GM21576 (cell line): Measurements from ENCODE around the gene DVL3.
"Not testable (repeated sequence)": the region's sequence is repeated elsewhere in the genome, so short reads cannot be mapped to it uniquely, and the experiment has no call there.

Experiments
- ATAC-seq: cut with Tn5 transposase; IDR thresholded peaks from one replicate; pipeline ENCODE4 v1.9.1; 2021; ENCODE audit warnings: mild to moderate bottlenecking, moderate library complexity; ENCODE audit not compliant: unreplicated experiment

Gene DVL3

DNA sequence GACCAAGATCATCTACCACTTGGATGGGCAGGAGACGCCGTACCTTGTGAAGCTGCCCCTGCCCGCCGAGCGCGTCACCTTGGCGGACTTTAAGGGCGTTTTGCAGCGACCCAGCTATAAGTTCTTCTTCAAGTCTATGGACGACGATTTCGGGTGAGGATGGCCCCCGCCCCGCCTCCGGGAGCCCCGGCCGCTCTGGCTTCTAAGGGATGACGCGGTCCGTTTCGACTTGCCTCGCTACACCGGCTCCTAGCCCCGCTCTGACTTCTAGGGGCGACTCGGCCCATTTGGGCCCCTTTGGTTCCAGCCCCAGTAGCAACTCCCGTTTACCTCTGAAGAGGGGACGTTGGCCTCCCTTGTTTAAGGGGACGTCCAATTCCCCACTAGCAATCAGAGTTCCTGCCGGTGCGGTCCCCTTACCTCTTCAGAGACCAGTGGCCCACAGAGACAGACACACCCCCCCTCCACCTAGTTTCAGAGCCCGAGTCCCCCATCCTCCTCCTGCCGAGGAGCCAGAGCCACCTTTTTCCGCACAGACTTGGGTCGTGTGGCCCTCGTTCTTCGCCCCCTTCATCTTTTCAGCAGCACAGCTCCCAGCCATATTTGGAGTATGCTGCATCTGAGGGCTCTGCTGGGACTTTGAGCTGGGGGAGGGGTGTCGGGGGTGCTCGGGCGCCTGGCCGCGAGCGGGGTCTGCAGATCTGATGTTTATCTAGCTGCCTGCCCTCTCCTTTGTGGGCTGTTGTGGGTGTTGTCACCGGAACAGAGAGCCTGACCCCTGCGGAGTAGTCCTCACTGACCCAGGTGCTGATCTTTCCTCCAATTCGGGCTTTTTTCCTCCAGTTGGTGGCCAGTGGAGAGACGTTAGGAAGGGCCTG, 706 bp downstream of the DVL3 start:
- ATAC-seq = peak; percentile 22

DNA sequence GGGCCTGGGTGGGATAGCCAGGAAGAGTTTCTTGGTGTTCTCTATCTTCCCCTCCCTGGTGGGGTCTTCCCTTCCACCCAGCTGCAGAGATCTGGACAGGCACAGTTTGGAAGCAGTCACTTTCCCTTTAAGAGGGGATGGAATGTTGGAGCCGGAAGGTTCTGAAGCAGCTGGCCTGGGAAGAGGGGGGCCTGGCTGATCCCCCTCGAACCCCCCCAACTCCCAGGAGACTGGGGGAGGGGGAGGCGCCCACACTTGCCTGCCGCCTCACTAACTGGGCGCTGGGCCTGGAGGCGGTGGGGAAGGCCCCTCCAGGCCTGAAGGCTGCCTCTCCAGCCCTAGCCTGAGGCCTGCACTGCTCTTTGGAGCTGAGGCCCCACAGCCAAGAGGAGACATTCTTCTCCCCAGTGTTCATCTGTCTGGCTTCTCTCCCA, 1.4 kb downstream of the DVL3 start:
- ATAC-seq = no peak

DNA sequence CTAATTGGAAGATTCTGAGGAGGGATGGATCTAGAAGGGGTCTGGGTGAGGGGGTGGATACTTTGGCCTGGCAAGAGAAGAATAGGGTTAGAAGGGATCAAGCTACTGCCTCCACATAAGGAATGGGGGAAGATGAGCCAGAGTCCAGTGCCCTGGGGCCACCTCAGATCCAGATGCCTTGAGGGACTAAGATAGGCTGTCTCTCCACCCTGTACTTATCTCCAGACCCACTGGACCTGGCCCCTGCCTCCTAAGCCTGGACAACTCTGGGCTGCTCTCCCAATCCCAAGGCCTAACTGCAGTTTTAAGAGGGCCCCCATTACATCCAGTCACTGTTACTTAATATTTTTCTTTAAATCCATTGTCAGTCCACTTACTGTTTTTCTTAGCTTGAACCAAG, 2.0 kb downstream of the DVL3 start:
- ATAC-seq = no peak

DNA sequence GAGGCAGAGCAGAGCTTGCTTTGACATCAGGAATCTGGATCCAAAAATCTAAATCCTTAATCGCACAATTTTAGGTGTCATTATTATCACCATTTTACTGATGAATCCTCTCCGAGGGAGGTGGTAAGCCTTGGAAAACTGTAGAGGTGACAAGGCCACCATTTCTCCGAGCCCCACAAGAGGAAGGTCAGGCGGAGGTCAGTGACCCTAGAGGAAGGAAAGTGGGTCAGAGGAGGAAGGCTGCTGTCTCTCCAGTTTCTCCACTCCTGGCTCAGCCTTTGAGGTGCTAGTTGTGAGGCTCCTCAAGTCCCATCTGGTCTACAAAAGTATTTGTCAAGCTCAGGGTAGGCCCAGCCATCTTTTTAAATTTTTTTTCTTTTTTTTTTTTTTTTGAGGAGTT, 3.2 kb downstream of the DVL3 start:
- ATAC-seq = no peak

DNA sequence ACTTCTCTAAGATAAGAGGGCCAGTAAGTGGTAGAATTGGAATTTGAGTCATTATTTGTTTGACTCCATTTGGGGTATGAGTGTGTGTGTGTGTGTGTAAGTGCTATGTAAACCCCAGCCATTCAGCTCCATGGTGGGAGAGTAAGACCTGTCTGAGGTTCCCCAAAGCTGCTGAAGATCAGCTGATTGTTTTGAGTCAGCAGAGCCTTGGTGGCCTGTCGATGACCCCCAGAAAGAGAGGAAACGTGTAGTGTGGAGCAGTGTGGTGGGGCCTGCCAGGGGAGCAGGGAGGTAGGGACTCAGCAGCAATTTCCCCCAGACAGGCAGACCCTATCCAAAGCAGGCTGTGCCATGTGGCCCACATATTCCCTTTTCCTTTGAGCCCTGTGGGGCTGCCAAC, 5.3 kb downstream of the DVL3 start:
- ATAC-seq = no peak

DNA sequence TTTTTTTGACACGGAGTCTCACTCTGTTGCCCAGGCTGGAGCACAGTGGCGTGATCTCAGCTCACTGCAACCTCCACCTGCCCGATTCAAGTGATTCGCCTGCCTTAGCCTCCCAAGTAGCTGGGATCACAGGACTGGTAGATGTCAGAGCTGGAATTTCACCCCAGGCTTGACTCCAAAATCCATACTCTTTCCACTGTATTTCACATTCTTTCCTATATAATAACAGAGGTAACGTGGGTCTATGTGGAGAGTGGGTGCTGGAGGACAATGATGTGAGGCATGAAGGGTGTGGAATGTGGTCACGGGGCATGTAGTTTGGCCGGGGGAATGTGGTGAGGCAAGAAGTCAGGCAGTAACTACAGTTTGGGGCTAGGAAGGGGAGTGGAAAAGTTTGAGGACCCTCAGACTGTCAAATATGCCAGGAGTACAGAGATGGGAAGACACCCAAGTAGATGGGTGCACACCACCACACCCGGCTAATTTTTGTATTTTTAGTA, 7.4 kb downstream of the DVL3 start:
- ATAC-seq = not testable (repeated sequence)

DNA sequence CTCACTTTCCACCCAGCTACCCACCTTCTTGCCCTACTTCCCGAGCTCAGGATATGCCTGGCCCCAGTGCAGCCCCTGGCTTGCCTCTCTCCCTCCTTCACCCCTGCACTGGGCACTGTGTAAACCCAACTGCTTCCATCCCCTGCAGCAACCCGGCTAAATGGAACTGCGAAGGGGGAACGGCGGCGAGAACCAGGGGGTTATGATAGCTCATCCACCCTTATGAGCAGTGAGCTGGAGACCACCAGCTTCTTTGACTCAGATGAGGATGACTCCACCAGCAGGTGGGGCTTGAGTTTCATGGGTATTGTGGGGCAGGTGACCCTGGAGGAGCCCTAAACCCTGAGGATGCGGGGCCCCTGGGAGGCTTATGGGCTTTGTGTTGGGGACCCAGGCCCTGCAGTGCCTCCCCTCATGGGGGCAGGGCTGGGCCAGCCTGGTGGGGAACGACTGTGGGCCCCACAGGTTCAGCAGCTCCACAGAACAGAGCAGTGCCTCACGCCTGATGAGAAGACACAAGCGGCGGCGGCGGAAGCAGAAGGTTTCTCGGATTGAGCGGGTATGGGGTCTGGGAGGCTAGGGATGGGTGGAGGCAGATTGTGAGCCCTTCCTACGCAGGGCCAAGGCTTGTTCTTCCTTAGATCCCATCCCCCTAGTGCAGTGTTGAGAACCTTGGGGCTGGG, 9.6 kb downstream of the DVL3 start:
- no peak for ATAC-seq

DNA sequence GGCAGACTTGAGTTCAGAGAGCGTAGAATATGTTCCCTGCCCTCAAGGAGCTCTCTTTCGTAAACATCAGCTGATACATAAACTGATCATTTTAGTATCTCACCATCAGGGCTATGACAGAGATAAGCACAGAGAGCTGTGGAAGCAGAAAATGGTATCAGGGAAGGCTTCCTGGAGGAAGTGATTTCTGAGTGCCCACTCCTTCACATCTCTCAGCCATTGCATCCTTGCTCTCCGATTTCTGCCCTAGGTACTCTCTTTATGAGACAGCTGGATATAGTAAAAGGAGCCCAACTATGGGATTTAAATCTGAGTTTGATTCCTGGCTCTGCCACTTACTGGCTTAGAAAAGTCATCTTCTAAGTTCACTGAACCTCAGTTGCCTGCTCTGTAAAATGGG, 10.4 kb downstream of the DVL3 start:
- ATAC-seq = no peak

DNA sequence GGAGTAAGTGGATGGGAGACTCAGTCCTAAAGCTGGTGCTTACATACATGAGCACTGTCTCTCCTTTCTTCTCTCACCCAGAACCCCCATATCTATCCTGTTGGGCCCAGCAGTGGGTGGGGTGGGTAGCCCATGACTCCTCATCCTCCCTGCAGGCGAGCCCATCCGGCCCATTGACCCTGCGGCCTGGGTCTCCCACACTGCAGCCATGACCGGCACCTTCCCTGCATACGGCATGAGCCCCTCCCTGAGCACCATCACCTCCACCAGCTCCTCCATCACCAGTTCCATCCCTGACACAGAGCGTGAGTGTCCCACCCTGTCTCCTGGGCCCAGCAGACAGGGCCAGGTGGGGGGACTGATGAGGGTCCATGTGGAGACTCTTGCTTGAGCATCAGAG, 11.5 kb downstream of the DVL3 start:
- no peak for ATAC-seq

DNA sequence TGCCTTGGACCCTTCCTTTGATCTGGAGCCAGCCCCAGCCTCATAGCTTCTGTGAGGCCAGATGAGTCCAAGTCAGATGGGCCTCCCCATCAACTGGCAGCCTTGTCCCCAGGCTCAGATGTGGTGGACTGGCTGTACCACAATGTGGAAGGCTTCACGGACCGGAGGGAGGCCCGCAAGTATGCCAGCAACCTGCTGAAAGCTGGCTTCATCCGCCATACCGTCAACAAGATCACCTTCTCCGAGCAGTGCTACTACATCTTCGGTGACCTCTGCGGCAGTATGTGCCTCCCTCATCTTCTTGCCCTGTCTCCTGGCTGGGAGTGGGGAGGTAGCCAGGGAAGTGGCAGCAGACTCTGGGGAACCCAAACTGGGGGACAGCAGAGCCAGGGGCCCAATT, 12.6 kb downstream of the DVL3 start:
- no peak for ATAC-seq

DNA sequence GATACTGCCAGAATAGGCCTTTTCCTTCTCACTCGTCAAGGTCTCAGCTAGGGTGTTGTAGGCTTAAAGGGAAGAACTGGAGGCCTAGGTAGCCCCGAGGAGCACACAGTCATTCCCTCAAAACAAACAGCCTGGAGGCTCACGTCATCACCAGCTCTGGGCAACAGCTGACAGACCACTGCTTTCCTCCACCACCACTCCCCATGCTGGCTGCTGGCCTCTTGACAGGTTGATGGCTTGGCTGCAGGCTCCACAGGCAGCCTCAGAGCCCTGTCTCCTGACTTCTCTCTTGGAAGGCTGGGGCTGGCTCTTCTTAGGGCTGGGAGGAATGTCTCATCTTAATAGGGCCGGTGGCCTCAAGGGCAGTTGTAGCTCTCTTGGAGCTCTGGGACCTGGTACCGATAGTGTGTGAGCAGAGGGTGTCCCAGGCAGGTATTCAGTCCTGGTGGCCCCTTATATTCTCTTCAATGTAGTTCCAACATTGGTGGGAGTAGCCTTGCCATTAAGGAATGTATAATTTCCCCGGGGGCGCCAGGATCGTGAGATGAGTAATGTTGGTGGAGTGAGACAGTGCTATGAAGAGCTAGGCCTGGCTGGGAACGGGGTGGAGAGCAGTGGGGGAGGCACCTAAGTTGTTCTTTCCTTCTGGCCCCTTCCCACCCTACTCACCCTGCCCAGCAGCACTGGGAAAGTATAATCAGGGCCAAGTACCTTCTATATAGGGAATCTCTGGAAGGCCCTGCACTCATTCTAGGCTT, 13.4 kb downstream of the DVL3 start:
- no peak for ATAC-seq

DNA sequence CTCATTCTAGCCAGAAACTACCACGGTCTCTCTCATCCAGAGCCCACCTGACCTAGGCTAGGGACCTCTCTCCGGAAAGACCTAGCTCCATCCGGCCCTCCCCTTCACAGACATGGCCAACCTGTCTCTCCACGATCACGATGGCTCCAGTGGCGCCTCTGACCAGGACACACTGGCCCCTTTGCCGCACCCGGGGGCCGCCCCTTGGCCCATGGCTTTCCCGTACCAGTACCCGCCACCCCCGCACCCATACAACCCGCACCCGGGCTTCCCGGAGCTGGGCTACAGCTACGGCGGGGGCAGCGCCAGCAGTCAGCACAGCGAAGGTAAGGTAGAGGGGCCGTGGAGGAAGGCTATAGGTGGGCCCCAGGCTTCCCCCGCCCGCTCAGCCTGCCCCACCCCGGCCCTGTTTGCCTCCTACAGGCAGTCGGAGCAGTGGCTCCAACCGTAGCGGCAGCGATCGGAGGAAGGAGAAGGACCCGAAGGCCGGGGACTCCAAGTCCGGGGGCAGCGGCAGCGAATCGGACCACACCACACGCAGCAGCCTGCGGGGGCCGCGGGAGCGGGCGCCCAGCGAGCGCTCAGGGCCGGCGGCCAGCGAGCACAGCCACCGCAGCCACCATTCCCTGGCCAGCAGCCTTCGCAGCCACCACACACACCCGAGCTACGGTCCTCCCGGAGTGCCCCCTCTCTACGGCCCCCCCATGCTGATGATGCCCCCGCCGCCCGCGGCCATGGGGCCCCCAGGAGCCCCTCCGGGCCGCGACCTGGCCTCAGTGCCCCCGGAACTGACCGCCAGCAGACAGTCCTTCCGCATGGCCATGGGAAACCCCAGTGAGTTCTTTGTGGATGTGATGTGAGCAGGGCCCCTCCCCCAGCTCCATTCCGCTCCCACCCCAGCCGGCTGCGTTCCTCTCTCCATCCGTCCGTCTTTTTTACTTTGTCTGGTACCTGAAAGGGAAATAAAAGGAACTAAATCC, 15.0 kb downstream of the DVL3 start:
- no peak for ATAC-seq

DNA sequence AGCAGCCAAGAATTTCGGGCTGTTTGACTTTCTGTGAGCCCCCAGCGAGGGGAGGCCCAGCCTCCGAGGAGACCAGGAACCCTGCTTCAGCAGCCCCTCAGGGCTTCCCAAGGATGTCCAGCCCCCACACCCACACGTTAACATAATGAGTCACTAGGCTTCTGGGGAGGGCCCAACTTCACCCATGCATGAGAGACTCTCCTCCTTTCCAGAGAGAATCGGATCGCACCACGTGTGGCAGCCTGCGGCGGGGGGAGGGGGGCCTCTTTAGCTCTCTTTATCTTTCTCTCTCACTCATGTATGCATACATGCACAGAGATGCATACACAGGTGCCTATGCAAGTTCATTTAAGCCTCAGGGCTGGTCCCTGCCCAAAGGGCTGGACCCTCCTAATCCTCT, 16.4 kb downstream of the DVL3 start:
- ATAC-seq = no peak

DNA sequence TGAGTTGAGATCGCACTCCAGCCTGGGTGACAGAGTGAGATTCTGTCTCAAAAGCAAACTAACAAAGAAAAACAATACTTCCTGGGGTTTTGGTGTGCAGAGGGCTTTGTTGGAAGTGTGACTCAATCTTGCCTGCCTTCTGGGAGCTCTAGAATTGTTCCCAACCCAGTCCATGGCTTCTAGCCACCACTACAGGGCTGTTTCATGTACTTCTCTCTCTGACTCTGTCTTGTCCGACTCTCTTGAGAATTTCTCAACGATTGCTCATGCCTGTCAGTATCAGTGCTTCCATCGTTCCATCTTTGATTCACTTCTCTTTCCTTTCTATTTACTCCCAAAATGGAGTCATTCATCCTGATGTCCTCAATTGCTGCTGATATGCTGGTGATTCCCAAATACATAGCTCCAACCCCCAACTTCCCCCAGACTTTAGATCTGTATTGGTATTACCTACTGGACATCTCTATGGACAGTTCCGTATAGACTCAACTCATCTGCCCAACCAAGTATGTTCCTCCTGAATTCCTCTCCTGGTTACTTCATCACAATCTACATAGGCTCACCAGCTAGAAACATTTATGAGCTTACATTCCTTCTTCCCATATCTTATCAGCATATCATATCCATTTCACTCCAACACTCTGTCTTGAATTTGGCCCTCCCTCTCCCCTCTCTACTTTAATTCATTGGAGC, 17.6 kb downstream of the DVL3 start:
- ATAC-seq = no peak

DNA sequence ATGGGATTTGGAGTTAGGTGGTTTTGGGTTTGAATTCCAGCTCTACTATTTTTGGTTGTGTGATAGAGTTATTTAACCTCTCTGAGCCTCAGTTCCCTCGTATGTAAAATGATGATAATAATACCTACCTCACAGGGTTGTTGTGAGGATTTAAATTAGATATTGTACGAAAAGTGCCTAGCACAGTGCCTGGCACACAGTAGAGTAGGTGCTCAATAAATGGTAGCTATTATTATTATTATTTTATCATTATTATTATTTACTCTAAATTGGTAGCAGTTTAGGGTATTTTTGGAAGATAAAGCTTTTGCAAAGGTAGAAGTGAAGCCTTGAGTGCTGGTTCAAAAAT, 18.2 kb downstream of the DVL3 start:
- ATAC-seq = no peak

DNA sequence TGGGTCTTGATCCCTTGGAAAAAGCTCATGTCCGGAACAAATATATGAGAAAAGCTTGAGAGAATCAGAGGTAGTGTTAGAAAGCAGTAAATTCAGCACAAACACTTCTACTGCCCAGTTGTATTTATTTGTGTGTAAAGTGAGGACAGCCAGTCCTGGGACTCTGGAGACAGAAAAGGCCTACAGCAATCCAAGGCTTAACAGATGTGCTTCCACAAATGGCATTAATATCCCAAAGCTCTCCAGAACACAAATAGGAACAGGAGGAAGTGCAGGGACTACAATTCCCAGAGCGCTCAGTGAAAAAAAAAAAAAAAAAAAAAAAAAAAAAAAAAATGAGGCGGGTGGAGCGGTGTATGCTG, 19.1 kb downstream of the DVL3 start:
- no peak for ATAC-seq

DNA sequence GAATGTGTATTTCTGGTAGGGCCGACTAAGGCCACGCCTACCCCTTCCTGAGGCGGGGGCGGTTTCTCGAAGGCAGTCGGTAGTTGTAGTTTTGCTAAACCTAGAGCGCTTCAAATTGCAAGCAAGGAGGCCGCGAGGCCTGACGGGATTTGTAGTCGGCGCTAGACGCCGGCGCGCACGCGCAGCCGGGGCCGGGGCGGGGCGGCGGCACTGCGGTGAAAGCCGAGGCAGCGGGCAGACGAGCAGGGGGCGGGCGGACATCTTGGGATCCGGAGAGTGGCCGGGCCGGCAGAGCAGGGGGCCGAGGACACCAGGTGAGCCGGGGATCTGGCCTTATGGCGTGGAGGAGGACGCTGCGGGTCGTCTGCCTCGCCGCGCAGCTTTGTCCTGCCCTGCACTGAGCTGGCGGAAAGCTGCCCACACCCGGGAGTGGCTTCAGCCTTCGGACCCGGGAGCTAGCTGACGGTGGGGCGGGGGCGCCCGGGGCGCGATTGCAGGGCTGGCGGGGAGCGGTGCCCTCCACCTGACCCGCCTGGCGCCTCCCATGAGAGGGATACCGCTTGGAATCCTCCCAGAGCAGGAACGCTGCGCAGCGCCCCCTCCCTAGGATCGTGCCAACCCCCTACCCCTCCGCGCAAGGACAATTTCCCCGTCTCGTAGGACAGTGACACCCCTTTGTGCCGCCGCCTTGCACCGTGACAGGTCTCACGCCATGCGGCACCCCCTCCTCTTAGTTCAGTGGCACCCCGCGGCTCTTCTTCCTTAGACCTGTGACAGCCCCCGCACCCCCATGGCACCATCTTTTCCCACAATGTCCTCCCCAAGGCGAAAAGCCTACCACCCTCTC, 19.7 kb downstream of the DVL3 start, which contains the start of gene AP2M1:
AP2M1 (plus strand) TSS at position 210 of the 847 bp plus-strand sequence. CDS start 2,139 bp downstream, outside the sequence.
- ATAC-seq = peak; percentile 97

DNA sequence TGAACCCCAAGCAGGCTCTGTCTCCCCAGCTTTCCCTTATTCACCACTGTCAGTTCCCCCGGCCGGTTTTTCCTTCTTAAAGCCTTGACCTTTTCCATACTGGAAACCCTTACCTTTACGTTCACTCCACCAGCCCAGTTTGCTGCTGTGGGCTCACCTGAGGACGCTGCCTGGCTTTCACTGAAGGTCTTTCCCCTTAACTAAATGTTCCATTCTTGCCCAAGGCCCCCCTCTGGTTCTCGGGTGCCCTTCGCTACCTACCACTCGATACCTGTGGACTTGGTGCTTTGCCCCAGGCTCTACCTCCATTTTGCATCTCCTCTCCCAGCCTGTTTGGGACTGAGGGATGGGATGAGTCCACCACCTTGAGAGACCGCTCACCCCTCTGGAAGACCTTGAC, 20.3 kb downstream of the DVL3 start:
- no peak for ATAC-seq

DNA sequence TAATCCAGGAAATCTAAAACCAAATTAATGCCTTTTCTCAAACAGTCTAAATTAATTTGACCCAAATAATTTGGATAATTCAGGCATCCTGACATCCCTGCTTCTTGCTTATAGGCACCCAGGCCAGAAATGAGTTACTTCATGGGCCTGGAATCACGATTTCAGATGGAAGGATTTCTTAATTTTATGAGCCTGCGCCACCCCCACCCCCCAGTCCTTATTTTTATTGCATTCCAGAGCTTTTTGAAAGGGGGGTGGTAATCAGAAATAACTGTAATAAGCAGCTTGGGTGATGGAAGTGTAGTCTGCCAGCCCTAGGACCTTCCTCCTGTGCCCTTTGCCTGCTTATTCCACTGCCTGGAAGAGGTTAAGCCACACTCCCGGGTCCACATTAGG, 20.8 kb downstream of the DVL3 start:
- ATAC-seq = no peak
